SHP77 (cell line): ENCODE data around the gene SIM2.

ENCODE experiments used
- DNase-seq, 2 experiments: peaks; one replicate each; lab custom pipeline; 2025; lab: John Stamatoyannopoulos, UW

Gene SIM2

DNA sequence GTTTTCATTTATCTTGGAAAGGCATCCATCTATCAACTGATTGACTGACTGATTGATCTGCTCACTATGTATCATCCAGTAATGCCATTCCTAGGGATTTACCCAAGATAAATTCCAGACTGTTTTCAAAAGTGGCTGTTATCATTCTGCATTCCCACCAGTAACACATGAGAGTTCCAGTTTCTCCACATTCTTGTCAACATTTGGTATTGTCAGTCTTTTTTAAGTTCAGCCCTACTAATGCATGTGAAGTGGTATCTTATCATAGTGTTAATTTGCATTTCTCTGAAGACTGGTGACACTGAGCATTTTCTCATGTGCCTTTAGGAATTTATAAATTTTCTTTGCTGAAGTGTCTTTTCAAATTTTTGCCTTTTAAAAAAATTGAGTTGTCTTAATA is 99.6 kb downstream of the SIM2 start:
- DNase-seq, result no peak
